ENCODE results near the gene LDLRAD3. TPM values are rescaled to one million over a fixed set of nuclear protein-coding genes. Genes with fewer than 3 reads are reported as not detected.

Gene LDLRAD3
- total RNA-seq, 1 experiment from 2014 or later: 38.8 TPM

- no peak overlapping the region for H3K4me3 ChIP-seq
- 0 out of 2 replicates have a peak, but pooled peaks cover 3% of the 10 kb centered on the region for H3K9me3 ChIP-seq (replicated peaks)
- no peaks in the 10 kb centered on the region; the same call in 1 of the 2 replicates for H3K36me3 ChIP-seq
- H3K4me1 ChIP-seq: no peaks in the 10 kb centered on the region
- no peak overlapping the region for H3K27ac ChIP-seq
- no peak for DNase-seq
- no peaks in the 10 kb centered on the region for H3K27me3 ChIP-seq
Observed at GRCh38 chr11:36156161-36156816, 212.4 kb downstream of the LDLRAD3 start.

- H3K4me1 ChIP-seq: no peaks in the 10 kb centered on the region
- H3K9me3 ChIP-seq (replicated peaks): 0 out of 2 replicates have a peak, but pooled peaks cover 3% of the 10 kb centered on the region
- DNase-seq: no peak
- no peaks in the 10 kb centered on the region for H3K27me3 ChIP-seq
- H3K4me3 ChIP-seq: no peak overlapping the region
- H3K36me3 ChIP-seq: no peaks in the 10 kb centered on the region; the same call in 1 of the 2 replicates
- H3K27ac ChIP-seq: no peak overlapping the region
Observed at GRCh38 chr11:36156817-36157519, 213.1 kb downstream of the LDLRAD3 start.

- no peaks in the 10 kb centered on the region for H3K27me3 ChIP-seq
- 0 out of 2 replicates have a peak, but pooled peaks cover 3% of the 10 kb centered on the region for H3K9me3 ChIP-seq (replicated peaks)
- H3K4me1 ChIP-seq: no peaks in the 10 kb centered on the region; the same call in 1 of the 2 replicates
- H3K36me3 ChIP-seq: no peaks in the 10 kb centered on the region; the same call in 1 of the 2 replicates
- H3K27ac ChIP-seq: no peak overlapping the region
- H3K4me3 ChIP-seq: no peak overlapping the region
- no peak for DNase-seq
Observed at GRCh38 chr11:36160091-36160490, 216.2 kb downstream of the LDLRAD3 start.

GRCh38 chr11:36161572-36161971 lies 217.7 kb downstream of the LDLRAD3 start:
- Histone ChIP-seq H3K27ac (no peak overlapping the region), H3K27me3 (no peaks in the 10 kb centered on the region), H3K4me3 (no peak overlapping the region), H3K9me3 (replicated peaks) (0 out of 2 replicates have a peak, but pooled peaks cover 3% of the 10 kb centered on the region), H3K4me1 (no peaks in the 10 kb centered on the region; the same call in 1 of the 2 replicates), H3K36me3 (no peaks in the 10 kb centered on the region; the same call in 1 of the 2 replicates)
- DNase-seq: no peak

GRCh38 chr11:36162006-36162882 lies 218.4 kb downstream of the LDLRAD3 start:
- DNase-seq: no peak
- H3K27ac ChIP-seq: no peak overlapping the region

GRCh38 chr11:36162883-36163434 lies 219.1 kb downstream of the LDLRAD3 start:
- H3K27ac ChIP-seq: no peak overlapping the region
- H3K4me1 ChIP-seq: no peaks in the 10 kb centered on the region; the same call in 1 of the 2 replicates
- H3K36me3 ChIP-seq: peaks cover 5% of the 10 kb centered on the region
- H3K27me3 ChIP-seq: no peaks in the 10 kb centered on the region
- no peak for DNase-seq
- no peak overlapping the region for H3K4me3 ChIP-seq
- H3K9me3 ChIP-seq (replicated peaks): 0 out of 2 replicates have a peak, but pooled peaks cover 3% of the 10 kb centered on the region

More at GRCh38 chr11:36162006-36162882, 218.4 kb downstream of the LDLRAD3 start:
- 0 out of 2 replicates have a peak, but pooled peaks cover 3% of the 10 kb centered on the region for H3K9me3 ChIP-seq (replicated peaks)
- H3K4me3 ChIP-seq: no peak overlapping the region
- H3K27me3 ChIP-seq: no peaks in the 10 kb centered on the region
- H3K4me1 ChIP-seq: no peaks in the 10 kb centered on the region; the same call in 1 of the 2 replicates
- peaks cover 2% of the 10 kb centered on the region for H3K36me3 ChIP-seq

GRCh38 chr11:36164506-36165250 lies 220.8 kb downstream of the LDLRAD3 start:
- Histone ChIP-seq H3K27ac (no peak overlapping the region), H3K36me3 (peaks cover 5% of the 10 kb centered on the region), H3K4me1 (no peaks in the 10 kb centered on the region; the same call in 1 of the 2 replicates), H3K9me3 (replicated peaks) (no peaks in the 10 kb centered on the region), H3K27me3 (no peaks in the 10 kb centered on the region), H3K4me3 (no peak overlapping the region)
- DNase-seq: no peak

- Histone ChIP-seq H3K27me3 (no peaks in the 10 kb centered on the region), H3K4me3 (no peak overlapping the region), H3K9me3 (replicated peaks) (no peaks in the 10 kb centered on the region), H3K27ac (no peak overlapping the region), H3K36me3 (peaks cover 5% of the 10 kb centered on the region; the same call in 1 of the 2 replicates), H3K4me1 (no peaks in the 10 kb centered on the region; the same call in 1 of the 2 replicates)
- DNase-seq: no peak
Observed at GRCh38 chr11:36165621-36166397, 221.9 kb downstream of the LDLRAD3 start.

GRCh38 chr11:36167073-36167472 lies 223.2 kb downstream of the LDLRAD3 start:
- no peaks in the 10 kb centered on the region for H3K9me3 ChIP-seq (replicated peaks)
- H3K4me3 ChIP-seq: no peak overlapping the region
- H3K4me1 ChIP-seq: no peaks in the 10 kb centered on the region; the same call in 1 of the 2 replicates
- no peak overlapping the region for H3K27ac ChIP-seq
- H3K27me3 ChIP-seq: no peaks in the 10 kb centered on the region
- H3K36me3 ChIP-seq: peaks cover 5% of the 10 kb centered on the region; the same call in 1 of the 2 replicates
- no peak for DNase-seq

- no peak for DNase-seq
- H3K36me3 ChIP-seq: peaks cover 5% of the 10 kb centered on the region; the same call in 1 of the 2 replicates
- no peak overlapping the region for H3K4me3 ChIP-seq
- H3K27ac ChIP-seq: no peak overlapping the region
- H3K4me1 ChIP-seq: no peaks in the 10 kb centered on the region; the same call in 1 of the 2 replicates
- no peaks in the 10 kb centered on the region for H3K9me3 ChIP-seq (replicated peaks)
- H3K27me3 ChIP-seq: no peaks in the 10 kb centered on the region
Observed at GRCh38 chr11:36167729-36168128, 223.9 kb downstream of the LDLRAD3 start.

GRCh38 chr11:36177836-36178235 lies 234.0 kb downstream of the LDLRAD3 start:
- Histone ChIP-seq H3K4me3 (no peak overlapping the region), H3K27ac (no peak overlapping the region), H3K9me3 (replicated peaks) (no peaks in the 10 kb centered on the region), H3K36me3 (no peaks in the 10 kb centered on the region; the same call in 1 of the 2 replicates), H3K27me3 (no peaks in the 10 kb centered on the region), H3K4me1 (no peaks in the 10 kb centered on the region)
- no peak for DNase-seq

- Histone ChIP-seq H3K27me3 (no peaks in the 10 kb centered on the region), H3K36me3 (no peaks in the 10 kb centered on the region; the same call in 1 of the 2 replicates), H3K4me3 (no peak overlapping the region), H3K4me1 (peaks cover 6% of the 10 kb centered on the region), H3K9me3 (replicated peaks) (no peaks in the 10 kb centered on the region), H3K27ac (no peak overlapping the region)
- DNase-seq: peak in 1 of 2 experiments; percentile 20
Observed at GRCh38 chr11:36186340-36187175, 242.7 kb downstream of the LDLRAD3 start.

Measured in SJCRH30 (cell line).